ENCODE measurements around the gene PIGN. TPM values are rescaled to one million over a fixed set of nuclear protein-coding genes. Genes with fewer than 3 reads are reported as not detected.

Gene PIGN
- total and polyA plus RNA-seq, 2 donors (not counting 3 experiments of a cell fraction or from before 2014, with no cell fraction given): 13.7 to 26.1 TPM

DNA sequence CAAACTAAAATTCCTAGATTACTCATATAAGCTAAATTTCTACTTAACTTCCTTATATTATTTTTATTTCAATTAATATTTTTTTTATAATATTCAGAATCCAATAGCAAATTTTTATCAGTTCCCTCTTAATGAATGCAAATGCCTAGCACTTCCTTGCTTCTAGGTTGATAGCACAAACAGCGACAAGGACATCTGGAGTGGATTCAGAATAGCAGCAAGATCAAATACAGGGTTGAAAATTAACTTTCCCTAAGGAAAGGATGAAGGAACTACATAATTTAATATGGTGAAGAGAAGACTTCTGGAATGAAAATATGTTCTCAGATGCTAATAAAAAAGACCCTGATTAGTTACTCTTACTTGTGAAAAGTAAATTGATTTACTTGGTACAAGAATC is 64.5 kb downstream of the PIGN start:
- TF ChIP-seq GATA2 (IDR thresholded peaks at IDR 0.05; ENCODE audit: insufficient read depth, insufficient read length, low read depth, low read length) (no peak), JUN (IDR thresholded peaks at IDR 0.05; ENCODE audit: borderline replicate concordance, insufficient read depth, insufficient read length, low read depth) (no peak), POLR2A (IDR thresholded peaks at IDR 0.05; ENCODE audit: low read depth, low read length) (no peak), EZH2 (IDR thresholded peaks at IDR 0.05; ENCODE audit: borderline replicate concordance, low read depth, low read length, severe bottlenecking) (no peak), MYC (IDR thresholded peaks at IDR 0.05; ENCODE audit: low read depth, low read length) (no peak), FOS (IDR thresholded peaks at IDR 0.05; ENCODE audit: borderline replicate concordance, insufficient read depth, low read length) (no peak), POLR2AphosphoS5 (IDR thresholded peaks at IDR 0.05; ENCODE audit: insufficient read depth, low read depth, low read length) (no peak)
- TF ChIP-seq, protein P1, sequence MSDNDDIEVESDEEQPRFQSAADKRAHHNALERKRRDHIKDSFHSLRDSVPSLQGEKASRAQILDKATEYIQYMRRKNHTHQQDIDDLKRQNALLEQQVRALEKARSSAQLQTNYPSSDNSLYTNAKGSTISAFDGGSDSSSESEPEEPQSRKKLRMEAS (IDR thresholded peaks at IDR 0.05; ENCODE audit: insufficient read depth, insufficient read length): no peak
- TF ChIP-seq, protein P2, sequence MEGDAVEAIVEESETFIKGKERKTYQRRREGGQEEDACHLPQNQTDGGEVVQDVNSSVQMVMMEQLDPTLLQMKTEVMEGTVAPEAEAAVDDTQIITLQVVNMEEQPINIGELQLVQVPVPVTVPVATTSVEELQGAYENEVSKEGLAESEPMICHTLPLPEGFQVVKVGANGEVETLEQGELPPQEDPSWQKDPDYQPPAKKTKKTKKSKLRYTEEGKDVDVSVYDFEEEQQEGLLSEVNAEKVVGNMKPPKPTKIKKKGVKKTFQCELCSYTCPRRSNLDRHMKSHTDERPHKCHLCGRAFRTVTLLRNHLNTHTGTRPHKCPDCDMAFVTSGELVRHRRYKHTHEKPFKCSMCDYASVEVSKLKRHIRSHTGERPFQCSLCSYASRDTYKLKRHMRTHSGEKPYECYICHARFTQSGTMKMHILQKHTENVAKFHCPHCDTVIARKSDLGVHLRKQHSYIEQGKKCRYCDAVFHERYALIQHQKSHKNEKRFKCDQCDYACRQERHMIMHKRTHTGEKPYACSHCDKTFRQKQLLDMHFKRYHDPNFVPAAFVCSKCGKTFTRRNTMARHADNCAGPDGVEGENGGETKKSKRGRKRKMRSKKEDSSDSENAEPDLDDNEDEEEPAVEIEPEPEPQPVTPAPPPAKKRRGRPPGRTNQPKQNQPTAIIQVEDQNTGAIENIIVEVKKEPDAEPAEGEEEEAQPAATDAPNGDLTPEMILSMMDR (IDR thresholded peaks at IDR 0.05; ENCODE audit: extremely low read depth in 1 of 2, insufficient read depth in 1 of 2, low read depth in 1 of 2, low read length in 2 of 2): no peak
- no peaks in the 10 kb centered on the region for H3K79me2 ChIP-seq (ENCODE audit: control insufficient read depth, insufficient read depth, low read length)
- H3K9ac ChIP-seq (replicated peaks; ENCODE audit: extremely low read depth, insufficient read depth, low read length): no peak overlapping the region
- intact Hi-C loops (cut with micrococcal nuclease): loop anchor here (10.0 kb wide), 1 partner anchor 288 kb away; no protein-coding TSS in a partner anchor
- no peaks in the 10 kb centered on the region for H3K27me3 ChIP-seq (ENCODE audit: control insufficient read depth in 2 of 2, insufficient read depth in 2 of 2, low read length in 2 of 2)
- BruUV-seq (replicated peaks): no TSS peak
- dilution Hi-C loops (cut with MboI; ENCODE audit: extremely low pct_ligation_motif_present, low sequenced_read_pairs): no loop called here
- H3K36me3 ChIP-seq (ENCODE audit: control insufficient read depth in 2 of 2, extremely low read depth in 1 of 2, insufficient read depth in 2 of 2, low read length in 2 of 2): no peaks in the 10 kb centered on the region
- no peak overlapping the region for H3K4me2 ChIP-seq (ENCODE audit: insufficient read depth, low read length)
- no peak overlapping the region for H3K4me3 ChIP-seq (replicated peaks in 1 of 3; ENCODE audit: insufficient read depth in 1 of 3, low read depth in 1 of 3, low read length in 3 of 3)
- H3K27ac ChIP-seq (ENCODE audit: insufficient read depth, low read depth, low read length): no peak overlapping the region
- no peaks in the 10 kb centered on the region for H3K9me3 ChIP-seq (replicated peaks; ENCODE audit: control insufficient read depth, insufficient read depth, low read length)
- FAIRE-seq (no peak), DNase-seq (ENCODE audit: low read depth, low spot score) (no peak)
- H3K4me1 ChIP-seq (ENCODE audit: control insufficient read depth, extremely low read depth, insufficient read depth, low read length): peaks cover 18% of the 10 kb centered on the region
- no peak overlapping the region for H2AFZ ChIP-seq (ENCODE audit: low read depth, low read length)
- no peaks in the 10 kb centered on the region for H4K20me1 ChIP-seq (replicated peaks; ENCODE audit: control insufficient read depth, extremely low read depth, insufficient read depth, low read length)
- POLR2A ChIA-PET: no interaction called here
- H3K9me1 ChIP-seq (replicated peaks; ENCODE audit: control insufficient read depth, extremely low read depth, insufficient read depth, low read length): no peaks in the 10 kb centered on the region
- CTCF ChIA-PET: interaction anchor here (1.4 to 1.9 kb wide), 3 partner anchors 9 to 619 kb away, joined by 3 to 6 read pairs (median 3); no protein-coding TSS in a partner anchor

All from endothelial cell of umbilical vein (primary cell).